ENCODE results near the gene SLC22A7. TPM values are rescaled to one million over a fixed set of nuclear protein-coding genes. Genes with fewer than 3 reads are reported as not detected.
"Not testable (repeated sequence)": the region's sequence is repeated elsewhere in the genome, so short reads cannot be mapped to it uniquely, and the experiment has no call there.

Gene SLC22A7
- total and polyA plus RNA-seq, 9 donors = 0.36 TPM; not detected in 8

GRCh38 chr6:43298565-43299337 is 691 bp downstream of the SLC22A7 start:
- no peaks in the 10 kb centered on the region for H3K36me3 ChIP-seq
- no peaks in the 10 kb centered on the region for H3K9me3 ChIP-seq
- H3K4me3 ChIP-seq = no peak overlapping the region
- intact Hi-C loops (cut with DNase I) = no loop called here
- no peaks in the 10 kb centered on the region for H3K27me3 ChIP-seq
- WGBS, 3 donors = 57 to 62% (median 61%) methylated on average over 12 of the region's 12 CpGs
- TF ChIP-seq POLR2A (IDR thresholded peaks at IDR 0.05) (no peak), CTCF (IDR thresholded peaks at IDR 0.05) (no peak), EP300 (IDR thresholded peaks at IDR 0.05) (no peak)
- no peak overlapping the region for H3K27ac ChIP-seq
- no peaks in the 10 kb centered on the region for H3K4me1 ChIP-seq (ENCODE audit: insufficient read depth)
- DNase-seq = no peak

GRCh38 chr6:43299338-43300293 is 1.6 kb downstream of the SLC22A7 start:
- H3K36me3 ChIP-seq = no peaks in the 10 kb centered on the region
- 61 to 79% (median 65%) methylated on average over 18 of the region's 18 CpGs for WGBS, 3 donors
- TF ChIP-seq EP300 (IDR thresholded peaks at IDR 0.05) = no peak
- TF ChIP-seq POLR2A (IDR thresholded peaks at IDR 0.05) = no peak
- no peak for TF ChIP-seq CTCF (IDR thresholded peaks at IDR 0.05)
- intact Hi-C loops (cut with DNase I) = no loop called here
- no peak for DNase-seq
- H3K4me1 ChIP-seq (ENCODE audit: insufficient read depth) = no peaks in the 10 kb centered on the region
- no peak overlapping the region for H3K4me3 ChIP-seq
- no peaks in the 10 kb centered on the region for H3K9me3 ChIP-seq
- H3K27me3 ChIP-seq = no peaks in the 10 kb centered on the region
- H3K27ac ChIP-seq = no peak overlapping the region

DNA sequence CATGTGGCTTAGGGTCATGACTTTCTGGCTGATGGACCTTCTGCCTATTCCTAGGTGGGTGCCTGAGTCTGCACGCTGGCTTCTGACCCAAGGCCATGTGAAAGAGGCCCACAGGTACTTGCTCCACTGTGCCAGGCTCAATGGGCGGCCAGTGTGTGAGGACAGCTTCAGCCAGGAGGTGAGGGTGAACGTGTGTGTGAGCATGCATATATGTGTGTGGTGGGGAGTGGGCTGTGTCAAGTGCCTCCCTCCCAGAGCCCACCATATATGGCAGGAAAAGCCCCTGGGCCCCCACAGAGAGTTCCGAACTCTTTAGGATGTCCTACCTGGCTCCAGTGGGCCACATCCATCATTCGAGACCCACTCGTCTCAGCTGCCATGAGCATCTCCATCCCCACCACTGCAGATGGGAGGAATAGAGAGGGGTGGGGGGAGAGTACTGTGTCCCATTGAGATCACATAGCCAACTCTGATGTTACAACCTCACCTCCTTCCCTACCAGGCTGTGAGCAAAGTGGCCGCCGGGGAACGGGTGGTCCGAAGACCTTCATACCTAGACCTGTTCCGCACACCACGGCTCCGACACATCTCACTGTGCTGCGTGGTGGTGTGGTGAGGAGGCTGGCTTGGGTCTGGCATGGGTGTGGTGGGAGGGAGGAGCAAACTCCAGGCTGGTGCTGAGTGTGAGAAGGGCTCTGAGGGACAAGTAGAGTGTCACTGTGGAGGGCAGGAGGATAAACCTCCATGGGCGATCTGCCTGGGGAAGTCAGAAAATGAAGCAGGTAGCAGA is 3.2 kb downstream of the SLC22A7 start:
- H3K4me3 ChIP-seq = no peak overlapping the region
- no peak for TF ChIP-seq EP300 (IDR thresholded peaks at IDR 0.05)
- no peak for TF ChIP-seq POLR2A (IDR thresholded peaks at IDR 0.05)
- no peak for TF ChIP-seq CTCF (IDR thresholded peaks at IDR 0.05)
- H3K9me3 ChIP-seq = no peaks in the 10 kb centered on the region
- H3K36me3 ChIP-seq = no peaks in the 10 kb centered on the region
- intact Hi-C loops (cut with DNase I) = no loop called here
- 83 to 89% (median 83%) methylated on average over 15 of the region's 15 CpGs for WGBS, 3 donors
- H3K4me1 ChIP-seq (ENCODE audit: insufficient read depth) = no peaks in the 10 kb centered on the region
- DNase-seq = no peak
- H3K27me3 ChIP-seq = no peaks in the 10 kb centered on the region
- no peak overlapping the region for H3K27ac ChIP-seq

DNA sequence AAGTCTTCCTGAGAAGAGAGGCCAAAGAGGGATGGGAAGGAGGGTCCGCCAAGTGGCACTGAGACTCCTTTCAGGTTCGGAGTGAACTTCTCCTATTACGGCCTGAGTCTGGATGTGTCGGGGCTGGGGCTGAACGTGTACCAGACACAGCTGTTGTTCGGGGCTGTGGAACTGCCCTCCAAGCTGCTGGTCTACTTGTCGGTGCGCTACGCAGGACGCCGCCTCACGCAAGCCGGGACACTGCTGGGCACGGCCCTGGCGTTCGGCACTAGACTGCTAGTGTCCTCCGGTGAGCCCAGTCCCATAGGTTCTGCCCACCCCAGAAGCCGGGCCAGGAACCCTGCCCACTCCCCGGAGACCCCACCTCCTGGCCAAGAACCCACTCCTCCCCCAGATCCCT is 4.1 kb downstream of the SLC22A7 start:
- no peak overlapping the region for H3K27ac ChIP-seq
- 67 to 73% (median 72%) methylated on average over 19 of the region's 19 CpGs for WGBS, 3 donors
- no peaks in the 10 kb centered on the region for H3K27me3 ChIP-seq
- no peaks in the 10 kb centered on the region for H3K36me3 ChIP-seq
- intact Hi-C loops (cut with DNase I) = no loop called here
- no peaks in the 10 kb centered on the region for H3K4me1 ChIP-seq (ENCODE audit: insufficient read depth)
- H3K9me3 ChIP-seq = no peaks in the 10 kb centered on the region
- no peak for DNase-seq
- H3K4me3 ChIP-seq = no peak overlapping the region
- no peak for TF ChIP-seq POLR2A (IDR thresholded peaks at IDR 0.05)
- no peak for TF ChIP-seq CTCF (IDR thresholded peaks at IDR 0.05)
- TF ChIP-seq EP300 (IDR thresholded peaks at IDR 0.05) = no peak

- intact Hi-C loops (cut with DNase I); H3K27ac ChIP-seq; H3K4me1 ChIP-seq (ENCODE audit: insufficient read depth); H3K36me3 ChIP-seq; H3K4me3 ChIP-seq; H3K9me3 ChIP-seq; DNase-seq; H3K27me3 ChIP-seq: not testable (repeated sequence)
- 55 to 71% (median 57%) methylated on average over 11 of the region's 11 CpGs for WGBS, 3 donors
Observed at GRCh38 chr6:43303006-43303405, 4.9 kb downstream of the SLC22A7 start.
